ENCODE results near the gene FAF1.

Gene FAF1

DNA sequence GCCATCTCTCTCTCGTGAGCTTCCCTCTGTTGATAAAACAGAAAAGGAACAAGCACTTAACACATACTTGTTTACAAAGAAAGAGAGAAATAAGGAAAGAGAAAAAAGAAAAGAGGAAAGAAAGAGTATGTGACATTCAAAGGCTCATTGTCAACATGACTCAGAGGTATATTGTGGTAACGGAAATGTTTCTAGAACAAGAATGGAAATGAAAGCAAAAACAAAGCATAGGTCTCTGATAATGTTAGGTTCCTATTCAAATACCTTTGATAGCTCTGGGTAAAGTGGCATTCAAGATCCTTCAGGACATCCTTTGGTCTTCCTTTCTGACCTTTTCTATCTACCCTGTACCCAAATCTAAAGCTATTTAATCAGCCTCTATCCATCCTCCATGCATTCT, 469.4 kb downstream of the FAF1 start:
- TF ChIP-seq, protein P1, sequence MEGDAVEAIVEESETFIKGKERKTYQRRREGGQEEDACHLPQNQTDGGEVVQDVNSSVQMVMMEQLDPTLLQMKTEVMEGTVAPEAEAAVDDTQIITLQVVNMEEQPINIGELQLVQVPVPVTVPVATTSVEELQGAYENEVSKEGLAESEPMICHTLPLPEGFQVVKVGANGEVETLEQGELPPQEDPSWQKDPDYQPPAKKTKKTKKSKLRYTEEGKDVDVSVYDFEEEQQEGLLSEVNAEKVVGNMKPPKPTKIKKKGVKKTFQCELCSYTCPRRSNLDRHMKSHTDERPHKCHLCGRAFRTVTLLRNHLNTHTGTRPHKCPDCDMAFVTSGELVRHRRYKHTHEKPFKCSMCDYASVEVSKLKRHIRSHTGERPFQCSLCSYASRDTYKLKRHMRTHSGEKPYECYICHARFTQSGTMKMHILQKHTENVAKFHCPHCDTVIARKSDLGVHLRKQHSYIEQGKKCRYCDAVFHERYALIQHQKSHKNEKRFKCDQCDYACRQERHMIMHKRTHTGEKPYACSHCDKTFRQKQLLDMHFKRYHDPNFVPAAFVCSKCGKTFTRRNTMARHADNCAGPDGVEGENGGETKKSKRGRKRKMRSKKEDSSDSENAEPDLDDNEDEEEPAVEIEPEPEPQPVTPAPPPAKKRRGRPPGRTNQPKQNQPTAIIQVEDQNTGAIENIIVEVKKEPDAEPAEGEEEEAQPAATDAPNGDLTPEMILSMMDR (IDR thresholded peaks at IDR 0.05; ENCODE audit: extremely low read depth, missing control alignments): no peak
- no peak for DNase-seq (ENCODE audit: low spot score)

DNA sequence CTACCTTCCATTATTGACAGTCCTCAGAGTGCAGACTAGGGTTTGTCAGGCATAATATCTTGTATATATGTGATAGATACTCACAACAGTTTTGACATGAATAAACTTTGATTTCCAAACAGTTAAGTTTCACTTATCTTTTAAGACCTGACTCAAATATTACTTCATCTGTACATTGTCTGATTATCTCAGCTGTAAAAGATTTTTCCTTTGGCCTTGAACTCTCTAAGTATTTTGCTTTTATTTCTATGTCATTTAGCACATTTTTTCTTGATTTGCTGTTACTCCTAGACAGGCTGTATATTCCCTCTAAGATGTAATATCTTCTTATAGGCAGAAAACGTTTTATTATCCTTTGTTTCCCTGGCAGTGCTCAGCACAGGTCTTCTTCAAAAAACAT, 471.2 kb downstream of the FAF1 start:
- TF ChIP-seq, protein P1 (IDR thresholded peaks at IDR 0.05; ENCODE audit: extremely low read depth, missing control alignments): no peak
- DNase-seq (ENCODE audit: low spot score): no peak

DNA sequence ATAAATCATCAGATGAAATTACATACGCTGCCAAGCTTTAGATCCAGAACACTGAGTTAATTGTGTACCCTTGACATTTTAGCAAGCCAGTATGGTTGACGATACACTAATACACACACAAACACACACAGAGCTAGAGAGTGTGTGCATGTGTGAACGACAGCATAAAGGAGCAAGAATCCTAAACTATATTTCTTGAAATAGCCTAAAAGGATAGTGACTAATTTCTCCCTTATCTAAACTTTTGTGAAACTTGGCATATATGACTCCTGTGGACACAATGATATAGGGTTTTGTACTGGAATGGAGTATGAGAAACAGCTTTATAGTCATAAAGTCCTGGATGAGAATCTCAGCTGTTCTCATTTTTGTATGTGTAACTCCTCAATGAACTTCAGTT, 471.7 kb downstream of the FAF1 start:
- DNase-seq (ENCODE audit: low spot score): no peak
- TF ChIP-seq, protein P1 (IDR thresholded peaks at IDR 0.05; ENCODE audit: extremely low read depth, missing control alignments): no peak

DNA sequence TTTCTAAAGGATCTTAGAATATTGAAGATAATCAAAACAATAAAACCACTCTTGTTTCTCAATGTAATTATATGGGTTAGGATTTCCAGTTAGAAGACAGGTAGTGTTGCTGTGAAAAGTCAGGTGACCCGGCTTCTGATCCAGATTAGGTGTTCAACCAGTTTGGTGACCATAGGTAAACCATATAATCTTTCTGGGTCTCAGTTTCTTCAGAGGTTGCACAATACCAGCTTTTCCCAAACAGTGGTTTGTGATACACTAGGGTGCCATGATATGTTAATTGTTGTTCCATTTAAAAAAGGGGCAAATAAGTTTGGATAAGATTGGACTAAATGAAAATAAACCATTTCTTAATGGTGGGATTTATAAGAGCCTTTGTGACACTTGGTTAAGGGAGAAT, 472.3 kb downstream of the FAF1 start:
- TF ChIP-seq, protein P1 (IDR thresholded peaks at IDR 0.05; ENCODE audit: extremely low read depth, missing control alignments): no peak
- no peak for DNase-seq (ENCODE audit: low spot score)

DNA sequence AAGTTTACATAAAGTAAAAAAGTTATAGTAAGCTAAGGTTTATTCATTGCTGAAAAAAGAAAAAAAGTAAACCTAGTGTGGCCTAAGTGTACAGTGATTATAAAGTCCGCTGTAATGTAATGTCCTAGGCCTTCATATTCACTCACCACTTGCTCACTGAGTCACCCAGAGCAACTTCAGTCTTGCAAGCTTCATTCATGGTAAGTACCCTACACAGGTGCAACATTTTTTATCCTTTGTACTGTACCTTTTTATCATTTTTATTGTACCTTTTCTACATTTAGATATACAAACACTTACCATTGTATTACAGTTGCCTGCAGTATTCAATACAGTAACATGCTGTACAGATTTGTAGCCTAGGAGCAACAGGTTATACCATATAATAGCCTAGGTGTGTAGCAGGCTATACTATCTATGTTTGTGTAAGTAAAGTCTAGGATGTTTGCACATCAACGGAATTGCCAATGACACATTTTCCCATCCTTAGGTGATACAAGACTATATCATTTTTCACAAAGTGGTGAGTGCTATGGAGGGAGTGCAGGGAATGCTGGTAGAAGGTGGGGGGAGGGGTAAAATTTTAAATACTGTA, 478.8 kb downstream of the FAF1 start:
- no peak for DNase-seq (ENCODE audit: low spot score)

DNA sequence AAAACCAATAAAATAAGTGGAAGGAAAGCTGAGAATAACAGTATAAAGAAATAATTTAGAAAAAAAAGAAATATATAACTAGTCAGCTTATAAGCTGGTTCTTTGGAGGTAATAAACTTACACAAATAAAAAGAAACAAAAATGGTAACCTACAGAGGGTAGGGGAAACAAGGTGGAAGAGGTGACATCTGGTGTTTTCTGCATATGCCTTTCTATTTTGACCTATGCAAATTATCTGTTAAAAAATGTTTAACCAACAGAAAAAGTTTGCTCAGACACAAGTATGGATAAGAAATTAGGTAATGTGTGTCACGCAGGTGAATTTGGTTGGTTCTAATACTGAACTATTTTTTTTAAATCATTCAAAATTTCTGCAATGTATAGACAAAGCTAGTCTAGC, 483.3 kb downstream of the FAF1 start:
- TF ChIP-seq, protein P1 (IDR thresholded peaks at IDR 0.05; ENCODE audit: extremely low read depth, missing control alignments): no peak
- no peak for DNase-seq (ENCODE audit: low spot score)

More for the DNA sequence above, 478.8 kb downstream of the FAF1 start:
- TF ChIP-seq, protein P1 (IDR thresholded peaks at IDR 0.05; ENCODE audit: extremely low read depth, missing control alignments): no peak

DNA sequence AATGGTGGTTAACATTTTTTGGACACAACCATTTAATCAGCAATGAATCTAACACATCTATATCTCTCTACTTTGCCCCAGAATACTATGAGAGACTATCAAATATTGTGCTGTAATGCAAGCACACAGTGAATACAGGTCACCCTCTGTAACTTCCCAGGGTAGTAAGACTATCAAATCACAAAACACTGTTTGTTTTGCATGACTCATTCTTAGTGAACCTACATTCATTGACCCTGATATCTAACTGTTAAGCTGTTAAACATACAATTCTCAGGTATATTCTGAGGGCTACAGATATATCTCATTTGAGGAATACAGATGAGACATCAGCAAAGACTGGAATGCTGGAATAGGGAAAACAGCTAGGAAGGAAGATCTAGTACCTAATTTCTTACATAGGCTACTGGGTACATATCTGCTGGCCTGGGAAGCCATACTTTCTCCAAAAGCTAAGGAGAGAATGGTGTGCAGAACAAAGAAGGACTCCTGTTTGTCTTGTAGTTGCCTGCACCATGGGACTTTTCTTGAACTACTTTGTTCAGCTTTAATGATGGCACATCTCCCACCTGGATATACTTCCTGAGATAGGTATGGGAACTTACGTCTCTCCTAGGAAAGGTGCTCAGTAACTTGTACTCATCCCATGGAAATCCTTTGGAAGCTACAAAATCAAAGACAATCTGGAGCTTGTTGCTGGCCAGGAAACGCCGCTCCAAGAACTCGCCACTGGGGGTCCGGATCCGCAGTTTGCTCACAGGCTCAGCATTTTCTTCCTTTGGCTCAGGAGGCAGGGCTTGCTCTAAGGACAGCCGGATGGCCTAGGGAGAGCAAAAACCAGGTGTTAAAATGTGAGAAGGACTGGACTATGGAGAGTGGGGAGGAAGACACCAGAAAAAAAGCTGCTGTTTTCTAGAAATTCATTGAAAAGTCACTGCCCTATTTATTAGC, 484.9 kb downstream of the FAF1 start:
- DNase-seq (ENCODE audit: low spot score): no peak
- TF ChIP-seq, protein P1 (IDR thresholded peaks at IDR 0.05; ENCODE audit: extremely low read depth, missing control alignments): no peak

All from GM20000 (cell line).